HepG2 (cell line): ENCODE measurements around the gene PTGR2. TPM values are rescaled to one million over a fixed set of nuclear protein-coding genes. Genes with fewer than 3 reads are reported as not detected.

Source experiments
- AFF4 ChIP-seq: sonication (generic); formaldehyde crosslinking; IDR thresholded peaks from 2 replicates; pipeline ENCODE4 v1.4.0; 2020; ENCODE audit warnings: missing genetic modification reagents
- ARNT ChIP-seq: fragments of 450-650 bp; IDR thresholded peaks from 2 replicates; pipeline ENCODE4 v1.6.1; 2017
- CBX2 ChIP-seq, 2 experiments: fragments of 200-600 bp in 1 of 2; sonication (generic); formaldehyde crosslinking in 1 of 2; IDR thresholded peaks; 2 replicates each; pipeline versions ENCODE4 v1.7.0 to v1.8.1; 2018 to 2022; ENCODE audit warnings: low read depth in 2 of 2, low read length in 1 of 2, mild to moderate bottlenecking in 1 of 2, missing genetic modification reagents in 1 of 2
- ELF1 ChIP-seq: sonication (generic); formaldehyde crosslinking; IDR thresholded peaks from 2 replicates; pipeline ENCODE4 v1.4.0; 2020; ENCODE audit warnings: missing genetic modification reagents
- ESRRA ChIP-seq: sonication (generic); formaldehyde crosslinking; IDR thresholded peaks from 2 replicates; pipeline ENCODE4 v1.5.1; 2020; ENCODE audit warnings: mild to moderate bottlenecking, low read depth, missing genetic modification reagents
- GATAD2A ChIP-seq: IDR thresholded peaks from 2 replicates; pipeline ENCODE4 v1.6.1; 2016
- GMEB2 ChIP-seq: IDR thresholded peaks from 2 replicates; pipeline ENCODE4 v1.6.1; 2016; ENCODE audit warnings: missing biosample characterization, missing genetic modification reagents, low read depth
- MIXL1 ChIP-seq: IDR thresholded peaks from 2 replicates; pipeline ENCODE4 v1.6.1; 2016
- NFE2 ChIP-seq: sonication (generic); formaldehyde crosslinking; IDR thresholded peaks from 2 replicates; pipeline ENCODE4 v1.4.0; 2020; ENCODE audit warnings: missing genetic modification reagents
- PLSCR1 ChIP-seq: sonication (generic); formaldehyde crosslinking; IDR thresholded peaks from 2 replicates; pipeline ENCODE4 v1.5.0; 2020; ENCODE audit warnings: missing genetic modification reagents, mild to moderate bottlenecking, borderline replicate concordance
- ZNF160 ChIP-seq: sonication (generic); formaldehyde crosslinking; IDR thresholded peaks from 2 replicates; pipeline ENCODE4 v1.8.0; 2022; ENCODE audit warnings: mild to moderate bottlenecking, inconsistent platforms, missing genetic modification reagents
- ZNF235 ChIP-seq: sonication (generic); formaldehyde crosslinking; IDR thresholded peaks from 2 replicates; pipeline ENCODE4 v1.8.1; 2023; ENCODE audit warnings: mild to moderate bottlenecking, missing genetic modification reagents, borderline replicate concordance
- ZNF382 ChIP-seq: sonication (generic); formaldehyde crosslinking; IDR thresholded peaks from 2 replicates; pipeline ENCODE4 v1.5.0; 2020; ENCODE audit warnings: missing genetic modification reagents, mild to moderate bottlenecking, borderline replicate concordance
- ZNF501 ChIP-seq: sonication (generic); formaldehyde crosslinking; IDR thresholded peaks from 2 replicates; pipeline ENCODE4 v1.5.1; 2020; ENCODE audit warnings: mild to moderate bottlenecking, moderate library complexity, missing genetic modification reagents
- ZNF574 ChIP-seq: sonication (generic); formaldehyde crosslinking; IDR thresholded peaks from 2 replicates; pipeline ENCODE4 v1.4.0; 2020; ENCODE audit warnings: missing genetic modification reagents
- ZNF660 ChIP-seq: sonication (generic); formaldehyde crosslinking; IDR thresholded peaks from 2 replicates; pipeline ENCODE4 v1.5.1; 2020; ENCODE audit warnings: mild to moderate bottlenecking, low read depth, missing genetic modification reagents, borderline replicate concordance
- ZNF691 ChIP-seq: sonication (generic); formaldehyde crosslinking; IDR thresholded peaks from 2 replicates; pipeline ENCODE4 v1.4.0; 2020; ENCODE audit warnings: missing genetic modification reagents, low read depth, mild to moderate bottlenecking, borderline replicate concordance
- ZNF766 ChIP-seq: sonication (generic); formaldehyde crosslinking; IDR thresholded peaks from 2 replicates; pipeline ENCODE4 v1.5.0; 2020; ENCODE audit warnings: missing genetic modification reagents, borderline replicate concordance
- ZNF83 ChIP-seq: sonication (generic); formaldehyde crosslinking; IDR thresholded peaks from 2 replicates; pipeline ENCODE4 v1.4.0; 2020; ENCODE audit warnings: missing genetic modification reagents, mild to moderate bottlenecking, borderline replicate concordance
- polyA plus RNA-seq, 8 experiments: library from polyadenylated mRNA; depleted of rRNA in 3 of 8; stranded (reverse) in 7 of 8; unstranded in 1 of 8; fragments of >200 nt; fragmentation: Illumina TruSeq in 4 of 8; extraction: Trizol in 4 of 8; gene quantifications; 2 replicates each; pipeline versions ENCODE4 v1.2.1 to v1.2.3, GENCODE V29; 2011 to 2016; ENCODE audit warnings: low read depth in 4 of 8, missing spikeins in 1 of 8, mixed read lengths in 1 of 8; ENCODE audit not compliant: insufficient read depth in 1 of 8
- total RNA-seq, 5 experiments: library from RNA; depleted of rRNA; stranded (reverse); fragments of >200 nt; fragmentation: Illumina TruSeq; extraction: Trizol; gene quantifications; 2 replicates each; pipeline ENCODE4 v1.2.3, GENCODE V29; 2016; ENCODE audit warnings: low read depth in 1 of 5

The PTGR2 gene
- total and polyA plus RNA-seq, 2 of the 13 experiments (the other 11 are each of a cell fraction or from before 2014, with no cell fraction given): 3.0 to 4.3 TPM

- no peak for TF ChIP-seq AFF4
- peak; percentile 92 for TF ChIP-seq ZNF501 (CRISPR knock-in tag)
- 0 out of 2 replicates have a peak, but pooled peaks have one; percentile 69 for TF ChIP-seq ZNF691 (CRISPR knock-in tag)
- TF ChIP-seq GMEB2 (CRISPR knock-in tag): no peak
- TF ChIP-seq PLSCR1: no peak
- no peak for TF ChIP-seq ZNF83 (CRISPR knock-in tag)
- peak; percentile 79 for TF ChIP-seq GATAD2A (CRISPR knock-in tag)
- TF ChIP-seq CBX2 (IDR thresholded peaks at IDR 0.05; ENCODE audit: low read depth, low read length): no peak
- no peak for TF ChIP-seq CBX2 (CRISPR knock-in tag; IDR thresholded peaks at IDR 0.05; ENCODE audit: low read depth)
- TF ChIP-seq NFE2 (CRISPR knock-in tag): peak; percentile 23; the same call in 1 of the 2 replicates
- TF ChIP-seq ZNF574 (CRISPR knock-in tag): peak; percentile 94
- TF ChIP-seq ESRRA (CRISPR knock-in tag): no peak
- TF ChIP-seq ARNT: no peak
- TF ChIP-seq ZNF766 (CRISPR knock-in tag): 0 out of 2 replicates have a peak, but pooled peaks have one; percentile 55
- TF ChIP-seq ELF1 (CRISPR knock-in tag): peak; percentile 95
- TF ChIP-seq ZNF235 (CRISPR knock-in tag): peak; percentile 24; the same call in 1 of the 2 replicates
- peak; percentile 90; the same call in 1 of the 2 replicates for TF ChIP-seq ZNF160 (CRISPR knock-in tag)
- no peak for TF ChIP-seq MIXL1
- no peak; the same call in 1 of the 2 replicates for TF ChIP-seq ZNF660
- TF ChIP-seq ZNF382 (CRISPR knock-in tag): no peak
These were observed 35.1 kb downstream of the PTGR2 start, which contains the start of gene ZNF410 (continued) for GRCh38 chr14:73886449-73887317.
